Type B pancreatic cell (in vitro differentiated cells): ENCODE data around the gene ATP2B1. TPM values are rescaled to one million over a fixed set of nuclear protein-coding genes. Genes with fewer than 3 reads are reported as not detected.
A peak's percentile ranks its signal among the peaks of the same experiment; 100 is the strongest.

Source experiments
- DNase-seq: peaks from one replicate; pipeline ENCODE4 v3.0.0; 2021; ENCODE audit warnings: mixed read lengths; ENCODE audit not compliant: unreplicated experiment; ENCODE audit errors: extremely low spot score
- H3K27ac Mint-ChIP-seq: 2 replicates; pipeline ENCODE4 v1.8.0; 2021; ENCODE audit warnings: mild to moderate bottlenecking, mixed read lengths
- H3K27me3 Mint-ChIP-seq: 2 replicates; pipeline ENCODE4 v1.8.0; 2021; ENCODE audit warnings: mixed read lengths
- H3K36me3 Mint-ChIP-seq: 2 replicates; pipeline ENCODE4 v1.8.0; 2021; ENCODE audit warnings: mixed read lengths
- H3K4me1 Mint-ChIP-seq: one replicate; pipeline ENCODE4 v1.8.0; 2021; ENCODE audit warnings: mixed read lengths; ENCODE audit not compliant: unreplicated experiment
- H3K4me3 Mint-ChIP-seq: 2 replicates; pipeline ENCODE4 v1.8.0; 2021; ENCODE audit warnings: mild to moderate bottlenecking, mixed read lengths
- H3K9me3 Mint-ChIP-seq: 2 replicates; pipeline ENCODE4 v1.8.0; 2021; ENCODE audit warnings: mixed read lengths
- total RNA-seq: library from RNA; stranded (reverse); gene quantifications from 2 replicates; pipeline ENCODE4 v1.2.1, GENCODE V29; 2021; ENCODE audit warnings: low replicate concordance
- TF ChIP-seq, protein P1 (sequence below): fragments of 200-600 bp; sonication (generic); conservative IDR thresholded peaks from 2 replicates; pipeline ENCODE4 v1.5.0; 2021; ENCODE audit warnings: antibody characterized with exemption, mild to moderate bottlenecking

ATP2B1 gene
- total RNA-seq, 1 donor from 2014 or later, result 95.2 TPM

DNA sequence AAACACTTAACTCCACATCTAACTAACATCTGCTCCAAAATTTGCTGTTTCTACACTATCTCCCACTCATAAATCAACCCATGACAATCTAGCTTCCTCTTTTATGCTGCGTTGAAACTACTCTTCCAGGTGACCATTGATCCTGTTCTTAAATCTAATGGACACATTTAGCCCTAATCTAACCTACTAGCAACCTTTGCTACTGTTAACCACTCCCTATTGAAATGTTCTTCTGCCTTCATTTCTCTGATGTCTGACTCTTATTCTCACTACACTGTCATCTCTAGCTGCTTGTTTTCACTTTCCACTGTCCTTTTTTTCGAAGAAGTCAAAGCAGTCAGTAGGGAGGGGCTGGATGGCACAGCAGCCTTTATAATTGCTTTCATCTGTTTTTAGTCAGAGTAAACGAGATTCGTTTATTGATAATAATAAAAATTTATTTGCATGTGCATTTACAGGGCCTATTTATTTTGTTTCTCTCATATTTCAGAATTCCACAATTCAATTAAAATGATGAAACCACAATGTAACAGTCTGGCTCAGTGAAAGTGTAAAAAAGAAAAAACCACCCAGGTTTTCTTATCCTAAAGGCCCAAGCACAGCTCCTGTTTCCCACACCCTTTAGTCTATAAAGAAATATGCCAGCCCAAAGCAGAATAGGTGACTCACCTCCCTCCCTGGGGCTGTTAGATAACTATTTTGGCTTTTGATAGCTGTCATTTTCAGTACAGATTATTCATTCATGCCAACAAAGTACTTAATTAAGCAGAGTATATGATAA, 44.9 kb downstream of the ATP2B1 start:
- Mint-ChIP-seq H3K4me3 (no peak overlapping the region), H3K9me3 (peaks cover 13% of the 10 kb centered on the region), H3K4me1 (peaks cover 24% of the 10 kb centered on the region), H3K27ac (no peak overlapping the region), H3K36me3 (peaks cover 19% of the 10 kb centered on the region), H3K27me3 (no peaks in the 10 kb centered on the region)
- no peak for DNase-seq
- TF ChIP-seq, protein P1, sequence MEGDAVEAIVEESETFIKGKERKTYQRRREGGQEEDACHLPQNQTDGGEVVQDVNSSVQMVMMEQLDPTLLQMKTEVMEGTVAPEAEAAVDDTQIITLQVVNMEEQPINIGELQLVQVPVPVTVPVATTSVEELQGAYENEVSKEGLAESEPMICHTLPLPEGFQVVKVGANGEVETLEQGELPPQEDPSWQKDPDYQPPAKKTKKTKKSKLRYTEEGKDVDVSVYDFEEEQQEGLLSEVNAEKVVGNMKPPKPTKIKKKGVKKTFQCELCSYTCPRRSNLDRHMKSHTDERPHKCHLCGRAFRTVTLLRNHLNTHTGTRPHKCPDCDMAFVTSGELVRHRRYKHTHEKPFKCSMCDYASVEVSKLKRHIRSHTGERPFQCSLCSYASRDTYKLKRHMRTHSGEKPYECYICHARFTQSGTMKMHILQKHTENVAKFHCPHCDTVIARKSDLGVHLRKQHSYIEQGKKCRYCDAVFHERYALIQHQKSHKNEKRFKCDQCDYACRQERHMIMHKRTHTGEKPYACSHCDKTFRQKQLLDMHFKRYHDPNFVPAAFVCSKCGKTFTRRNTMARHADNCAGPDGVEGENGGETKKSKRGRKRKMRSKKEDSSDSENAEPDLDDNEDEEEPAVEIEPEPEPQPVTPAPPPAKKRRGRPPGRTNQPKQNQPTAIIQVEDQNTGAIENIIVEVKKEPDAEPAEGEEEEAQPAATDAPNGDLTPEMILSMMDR, result no peak

DNA sequence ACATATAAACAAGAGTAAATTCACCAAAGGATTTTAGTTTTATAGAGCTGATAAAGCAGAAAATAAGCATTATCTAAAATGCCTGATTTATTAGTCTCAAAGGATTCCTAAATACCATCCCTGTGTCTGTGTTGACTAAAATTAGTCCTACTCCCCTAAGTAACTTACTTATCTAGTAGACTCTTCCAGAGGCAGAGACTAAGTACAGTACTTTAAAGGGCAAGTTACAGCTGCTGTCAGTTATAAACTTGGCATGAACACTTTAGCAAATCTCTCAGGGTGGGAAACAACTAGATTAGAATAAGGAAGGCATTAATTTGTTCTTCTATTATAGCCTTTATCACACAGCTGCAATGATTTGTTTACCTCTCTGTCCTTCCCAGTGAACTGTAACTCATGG, 46.0 kb downstream of the ATP2B1 start:
- Mint-ChIP-seq H3K27me3 (no peaks in the 10 kb centered on the region), H3K9me3 (peaks cover 10% of the 10 kb centered on the region), H3K4me3 (no peak overlapping the region), H3K27ac (no peak overlapping the region), H3K36me3 (peaks cover 14% of the 10 kb centered on the region), H3K4me1 (peaks cover 24% of the 10 kb centered on the region)
- DNase-seq, result no peak
- TF ChIP-seq, protein P1, result no peak

GRCh38 chr12:89661706-89662330, 46.8 kb downstream of the ATP2B1 start:
- no peak overlapping the region for H3K27ac Mint-ChIP-seq
- DNase-seq, result no peak
- H3K36me3 Mint-ChIP-seq, result peaks cover 10% of the 10 kb centered on the region
- H3K4me1 Mint-ChIP-seq, result peaks cover 31% of the 10 kb centered on the region
- H3K27me3 Mint-ChIP-seq, result no peaks in the 10 kb centered on the region
- H3K4me3 Mint-ChIP-seq, result no peak overlapping the region
- peaks cover 6% of the 10 kb centered on the region for H3K9me3 Mint-ChIP-seq
- TF ChIP-seq, protein P1, result no peak

- TF ChIP-seq, protein P1, result no peak
- peaks cover 27% of the 10 kb centered on the region for H3K4me1 Mint-ChIP-seq
Observed at GRCh38 chr12:89657739-89658138, 50.9 kb downstream of the ATP2B1 start.

GRCh38 chr12:89657066-89657465, 51.6 kb downstream of the ATP2B1 start:
- Mint-ChIP-seq H3K36me3 (peaks cover 15% of the 10 kb centered on the region), H3K4me1 (peaks cover 24% of the 10 kb centered on the region), H3K4me3 (no peak overlapping the region)

More at GRCh38 chr12:89657739-89658138, 50.9 kb downstream of the ATP2B1 start:
- H3K27ac Mint-ChIP-seq, result no peak overlapping the region
- H3K9me3 Mint-ChIP-seq, result no peaks in the 10 kb centered on the region
- DNase-seq, result no peak
- no peaks in the 10 kb centered on the region for H3K27me3 Mint-ChIP-seq
- H3K4me3 Mint-ChIP-seq, result no peak overlapping the region
- peaks cover 13% of the 10 kb centered on the region for H3K36me3 Mint-ChIP-seq

More at GRCh38 chr12:89657066-89657465, 51.6 kb downstream of the ATP2B1 start:
- no peaks in the 10 kb centered on the region for H3K9me3 Mint-ChIP-seq
- peak overlapping the region; percentile 6 for H3K27ac Mint-ChIP-seq
- no peak for DNase-seq
- TF ChIP-seq, protein P1, result no peak
- H3K27me3 Mint-ChIP-seq, result no peaks in the 10 kb centered on the region
